ENCODE data around the gene RNU1-4.
"Not testable (repeated sequence)": the region's sequence is repeated elsewhere in the genome, so short reads cannot be mapped to it uniquely, and the experiment has no call there.

Gene RNU1-4

GRCh38 chr1:16727190-16728111 lies 12.9 kb upstream of the RNU1-4 start:
- Histone ChIP-seq H3K9me2 (replicated peaks; ENCODE audit: low read depth, low read length) (no peaks in the 10 kb centered on the region), H3K4me2 (ENCODE audit: low read depth, low read length, poor library complexity, severe bottlenecking) (no peak overlapping the region), H2AFZ (ENCODE audit: low read length) (no peak overlapping the region)

GRCh38 chr1:16728243-16728949 lies 11.9 kb upstream of the RNU1-4 start:
- not testable (repeated sequence) for H3K36me3 ChIP-seq (ENCODE audit: insufficient read depth, low read length); H2AFZ ChIP-seq (ENCODE audit: low read length); H3K4me1 ChIP-seq (ENCODE audit: insufficient read depth, low read length, poor library complexity, severe bottlenecking); H3F3A ChIP-seq (ENCODE audit: low read depth); H3K79me2 ChIP-seq (ENCODE audit: insufficient read depth, low read length); H3K4me3 ChIP-seq (ENCODE audit: low read length, poor library complexity, severe bottlenecking); H3K9ac ChIP-seq (ENCODE audit: low read depth, low read length, poor library complexity, severe bottlenecking); H3K9me3 ChIP-seq (ENCODE audit: insufficient read depth, low read depth, low read length); H4K20me1 ChIP-seq (ENCODE audit: insufficient read depth, low read length, poor library complexity, severe bottlenecking); H3K4me2 ChIP-seq (ENCODE audit: low read depth, low read length, poor library complexity, severe bottlenecking); H3K9me2 ChIP-seq (replicated peaks; ENCODE audit: low read depth, low read length)
- H3K27me3 ChIP-seq (ENCODE audit: insufficient read depth, low read length, poor library complexity, severe bottlenecking): peaks cover 21% of the 10 kb centered on the region

More at GRCh38 chr1:16727190-16728111, 12.9 kb upstream of the RNU1-4 start:
- no peak for TF ChIP-seq EZH2phosphoT487 (IDR thresholded peaks at IDR 0.05; ENCODE audit: borderline replicate concordance)
- TF ChIP-seq CTCF (conservative IDR thresholded peaks at IDR 0.05; ENCODE audit: low read length): no peak
- no peaks in the 10 kb centered on the region for H3K4me1 ChIP-seq (ENCODE audit: insufficient read depth, low read length, poor library complexity, severe bottlenecking)
- H3F3A ChIP-seq (ENCODE audit: low read depth): no peaks in the 10 kb centered on the region
- H3K4me3 ChIP-seq (ENCODE audit: low read length, poor library complexity, severe bottlenecking): no peak overlapping the region
- no peaks in the 10 kb centered on the region for H4K20me1 ChIP-seq (ENCODE audit: insufficient read depth, low read length, poor library complexity, severe bottlenecking)
- H3K27me3 ChIP-seq (ENCODE audit: insufficient read depth, low read length, poor library complexity, severe bottlenecking): peaks cover 21% of the 10 kb centered on the region
- H3K9me3 ChIP-seq (ENCODE audit: insufficient read depth, low read depth, low read length): no peaks in the 10 kb centered on the region
- no peaks in the 10 kb centered on the region for H3K79me2 ChIP-seq (ENCODE audit: insufficient read depth, low read length)
- H3K36me3 ChIP-seq (ENCODE audit: insufficient read depth, low read length): no peaks in the 10 kb centered on the region
- no peak overlapping the region for H3K9ac ChIP-seq (ENCODE audit: low read depth, low read length, poor library complexity, severe bottlenecking)

GRCh38 chr1:16732254-16732896 lies 7.9 kb upstream of the RNU1-4 start:
- not testable (repeated sequence) for H3K9me3 ChIP-seq (ENCODE audit: insufficient read depth, low read depth, low read length); H3K4me1 ChIP-seq (ENCODE audit: insufficient read depth, low read length, poor library complexity, severe bottlenecking); H3K4me2 ChIP-seq (ENCODE audit: low read depth, low read length, poor library complexity, severe bottlenecking); H3K27me3 ChIP-seq (ENCODE audit: insufficient read depth, low read length, poor library complexity, severe bottlenecking); H3K36me3 ChIP-seq (ENCODE audit: insufficient read depth, low read length); H3K4me3 ChIP-seq (ENCODE audit: low read length, poor library complexity, severe bottlenecking); H3K79me2 ChIP-seq (ENCODE audit: insufficient read depth, low read length); H3K9ac ChIP-seq (ENCODE audit: low read depth, low read length, poor library complexity, severe bottlenecking); H3K9me2 ChIP-seq (replicated peaks; ENCODE audit: low read depth, low read length); H2AFZ ChIP-seq (ENCODE audit: low read length); H3F3A ChIP-seq (ENCODE audit: low read depth); H4K20me1 ChIP-seq (ENCODE audit: insufficient read depth, low read length, poor library complexity, severe bottlenecking)

- H4K20me1 ChIP-seq (ENCODE audit: insufficient read depth, low read length, poor library complexity, severe bottlenecking); H3K4me3 ChIP-seq (ENCODE audit: low read length, poor library complexity, severe bottlenecking); H3K27me3 ChIP-seq (ENCODE audit: insufficient read depth, low read length, poor library complexity, severe bottlenecking); H3K36me3 ChIP-seq (ENCODE audit: insufficient read depth, low read length); H3K9me3 ChIP-seq (ENCODE audit: insufficient read depth, low read depth, low read length); H3F3A ChIP-seq (ENCODE audit: low read depth); H3K4me2 ChIP-seq (ENCODE audit: low read depth, low read length, poor library complexity, severe bottlenecking); H3K9ac ChIP-seq (ENCODE audit: low read depth, low read length, poor library complexity, severe bottlenecking); H2AFZ ChIP-seq (ENCODE audit: low read length); H3K4me1 ChIP-seq (ENCODE audit: insufficient read depth, low read length, poor library complexity, severe bottlenecking); H3K9me2 ChIP-seq (replicated peaks; ENCODE audit: low read depth, low read length); H3K79me2 ChIP-seq (ENCODE audit: insufficient read depth, low read length): not testable (repeated sequence)
Measured at GRCh38 chr1:16741230-16741629, 914 bp downstream of the RNU1-4 start.

- not testable (repeated sequence) for H3K79me2 ChIP-seq (ENCODE audit: insufficient read depth, low read length); H3K27me3 ChIP-seq (ENCODE audit: insufficient read depth, low read length, poor library complexity, severe bottlenecking); H4K20me1 ChIP-seq (ENCODE audit: insufficient read depth, low read length, poor library complexity, severe bottlenecking); H3K36me3 ChIP-seq (ENCODE audit: insufficient read depth, low read length); H3K4me3 ChIP-seq (ENCODE audit: low read length, poor library complexity, severe bottlenecking); H3K9ac ChIP-seq (ENCODE audit: low read depth, low read length, poor library complexity, severe bottlenecking); H3K9me2 ChIP-seq (replicated peaks; ENCODE audit: low read depth, low read length); H3K4me2 ChIP-seq (ENCODE audit: low read depth, low read length, poor library complexity, severe bottlenecking); H3F3A ChIP-seq (ENCODE audit: low read depth); H3K9me3 ChIP-seq (ENCODE audit: insufficient read depth, low read depth, low read length); H3K4me1 ChIP-seq (ENCODE audit: insufficient read depth, low read length, poor library complexity, severe bottlenecking); H2AFZ ChIP-seq (ENCODE audit: low read length)
Measured at GRCh38 chr1:16747660-16748059, 7.3 kb downstream of the RNU1-4 start.

- not testable (repeated sequence) for H3K36me3 ChIP-seq (ENCODE audit: insufficient read depth, low read length); H3K4me3 ChIP-seq (ENCODE audit: low read length, poor library complexity, severe bottlenecking); H3K4me1 ChIP-seq (ENCODE audit: insufficient read depth, low read length, poor library complexity, severe bottlenecking); H4K20me1 ChIP-seq (ENCODE audit: insufficient read depth, low read length, poor library complexity, severe bottlenecking); H3K9me2 ChIP-seq (replicated peaks; ENCODE audit: low read depth, low read length); H3K4me2 ChIP-seq (ENCODE audit: low read depth, low read length, poor library complexity, severe bottlenecking); H3F3A ChIP-seq (ENCODE audit: low read depth); H3K9ac ChIP-seq (ENCODE audit: low read depth, low read length, poor library complexity, severe bottlenecking); H3K79me2 ChIP-seq (ENCODE audit: insufficient read depth, low read length); H2AFZ ChIP-seq (ENCODE audit: low read length); H3K27me3 ChIP-seq (ENCODE audit: insufficient read depth, low read length, poor library complexity, severe bottlenecking); H3K9me3 ChIP-seq (ENCODE audit: insufficient read depth, low read depth, low read length)
Measured at GRCh38 chr1:16748710-16749109, 8.4 kb downstream of the RNU1-4 start.
